ENCODE measurements around the gene SRBD1. TPM values are rescaled to one million over a fixed set of nuclear protein-coding genes. Genes with fewer than 3 reads are reported as not detected.

Gene SRBD1
- total and polyA plus RNA-seq, 10 donors: 4.6 to 57.8 (median 25.8) TPM

DNA sequence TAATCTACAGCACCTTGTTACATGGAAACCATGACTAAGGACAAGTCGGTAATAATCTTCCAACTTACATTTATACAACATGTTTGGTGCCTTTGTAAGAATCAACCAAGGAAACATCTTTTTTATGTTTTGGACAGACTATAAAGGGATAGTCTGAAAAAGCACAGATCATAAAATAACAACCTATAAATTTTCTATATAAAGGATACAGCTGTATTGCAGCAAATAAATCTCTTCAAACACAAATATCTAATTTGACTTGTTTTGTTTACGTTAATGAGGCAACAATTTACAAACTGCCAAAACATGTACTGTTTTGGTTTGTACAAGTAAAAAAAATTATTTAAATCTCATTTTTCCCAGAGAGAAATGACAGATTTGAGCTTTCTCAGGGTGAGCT lies 92.5 kb downstream of the SRBD1 start:
- TF ChIP-seq, protein P1, sequence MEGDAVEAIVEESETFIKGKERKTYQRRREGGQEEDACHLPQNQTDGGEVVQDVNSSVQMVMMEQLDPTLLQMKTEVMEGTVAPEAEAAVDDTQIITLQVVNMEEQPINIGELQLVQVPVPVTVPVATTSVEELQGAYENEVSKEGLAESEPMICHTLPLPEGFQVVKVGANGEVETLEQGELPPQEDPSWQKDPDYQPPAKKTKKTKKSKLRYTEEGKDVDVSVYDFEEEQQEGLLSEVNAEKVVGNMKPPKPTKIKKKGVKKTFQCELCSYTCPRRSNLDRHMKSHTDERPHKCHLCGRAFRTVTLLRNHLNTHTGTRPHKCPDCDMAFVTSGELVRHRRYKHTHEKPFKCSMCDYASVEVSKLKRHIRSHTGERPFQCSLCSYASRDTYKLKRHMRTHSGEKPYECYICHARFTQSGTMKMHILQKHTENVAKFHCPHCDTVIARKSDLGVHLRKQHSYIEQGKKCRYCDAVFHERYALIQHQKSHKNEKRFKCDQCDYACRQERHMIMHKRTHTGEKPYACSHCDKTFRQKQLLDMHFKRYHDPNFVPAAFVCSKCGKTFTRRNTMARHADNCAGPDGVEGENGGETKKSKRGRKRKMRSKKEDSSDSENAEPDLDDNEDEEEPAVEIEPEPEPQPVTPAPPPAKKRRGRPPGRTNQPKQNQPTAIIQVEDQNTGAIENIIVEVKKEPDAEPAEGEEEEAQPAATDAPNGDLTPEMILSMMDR (IDR thresholded peaks at IDR 0.05 in 8 of 11, conservative IDR thresholded peaks at IDR 0.05 in 3 of 11): no peak
- no peak for TF ChIP-seq POLR2A (IDR thresholded peaks at IDR 0.05)
- TF ChIP-seq POLR2AphosphoS5 (IDR thresholded peaks at IDR 0.05): no peak
- intact Hi-C loops (cut with DNase I; ENCODE audit: low total_unique reads): no loop called here
- H3K27ac ChIP-seq: no peak overlapping the region
- WGBS, 5 donors: 70 to 99% (median 95%) methylated on average over 2 of the region's 2 CpGs
- H3K4me3 ChIP-seq: no peak overlapping the region
- H3K36me3 ChIP-seq: peaks cover 0 to 8% (median 0%) of the 10 kb centered on the region in 6 donors
- no peaks in the 10 kb centered on the region for H3K9me3 ChIP-seq
- DNase-seq: no peak
- no peaks in the 10 kb centered on the region for H3K4me1 ChIP-seq
- H3K27me3 ChIP-seq (replicated peaks in 1 of 7): no peaks in the 10 kb centered on the region

DNA sequence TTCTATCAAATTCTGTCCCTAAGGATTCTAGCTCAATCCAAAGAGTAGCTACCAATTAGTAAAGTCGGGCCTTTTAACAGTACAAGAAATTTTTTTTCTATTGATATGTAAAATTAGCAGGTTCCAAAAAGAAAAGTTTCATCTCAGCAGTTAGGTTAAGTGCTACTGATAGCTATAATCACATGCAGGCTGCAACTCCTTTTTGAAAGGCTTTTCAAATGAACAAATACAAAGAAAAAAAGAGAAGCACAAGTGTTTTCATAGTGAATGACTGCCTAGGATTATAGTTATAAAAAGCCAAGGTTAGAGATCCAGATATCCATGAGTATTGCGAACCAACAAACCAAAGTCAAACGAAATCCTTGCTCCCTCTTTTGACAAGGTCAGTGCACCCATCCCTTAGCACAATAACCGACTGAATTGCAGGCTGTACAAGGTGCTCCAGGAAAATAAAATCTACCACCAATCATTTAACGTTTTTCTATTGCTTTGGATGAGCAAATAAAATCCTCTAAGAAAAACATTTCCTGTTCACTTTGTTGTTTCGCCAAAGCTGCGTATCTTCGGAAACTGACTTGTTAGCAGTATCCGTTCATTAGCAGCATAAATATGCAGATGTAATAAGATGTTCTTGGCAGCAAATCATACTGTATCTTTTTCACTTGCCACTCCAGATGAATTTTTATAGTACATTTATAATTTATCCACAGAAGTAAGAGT lies 100.2 kb downstream of the SRBD1 start:
- no peaks in the 10 kb centered on the region for H3K27me3 ChIP-seq (replicated peaks in 1 of 7)
- H3K4me1 ChIP-seq: no peaks in the 10 kb centered on the region
- intact Hi-C loops (cut with DNase I; ENCODE audit: low total_unique reads): no loop called here
- H3K4me3 ChIP-seq: no peak overlapping the region
- H3K27ac ChIP-seq: no peak overlapping the region
- no peak for DNase-seq
- 77 to 92% (median 84%) methylated on average over 9 of the region's 9 CpGs for WGBS, 5 donors
- TF ChIP-seq POLR2A (IDR thresholded peaks at IDR 0.05) (no peak), POLR2AphosphoS5 (IDR thresholded peaks at IDR 0.05) (no peak)
- TF ChIP-seq, protein P1 (IDR thresholded peaks at IDR 0.05 in 8 of 11, conservative IDR thresholded peaks at IDR 0.05 in 3 of 11): no peak
- H3K9me3 ChIP-seq: no peaks in the 10 kb centered on the region
- H3K36me3 ChIP-seq: peaks cover 0 to 20% (median 0%) of the 10 kb centered on the region in 6 donors

DNA sequence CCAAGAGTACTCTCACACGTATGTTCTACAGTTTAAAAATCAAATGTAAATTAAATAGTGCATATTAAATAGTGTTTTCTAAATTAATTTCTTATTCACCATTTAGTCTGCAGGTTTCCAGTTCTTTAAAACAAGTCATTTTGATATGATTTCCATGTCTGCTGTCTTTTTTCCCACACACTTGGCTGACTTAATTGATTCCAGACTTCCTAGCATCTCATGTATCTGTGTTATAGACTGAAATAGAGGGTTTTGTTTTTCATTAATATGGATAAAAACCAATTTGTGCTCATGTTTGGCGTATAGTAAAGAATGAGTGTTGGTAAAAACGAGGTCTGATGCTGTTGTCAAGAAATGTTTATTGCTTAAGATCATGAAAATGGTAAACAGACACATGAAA lies 104.3 kb downstream of the SRBD1 start:
- peaks cover 0 to 11% (median under 1%) of the 10 kb centered on the region in 8 donors for H3K9me3 ChIP-seq
- no peak overlapping the region for H3K4me3 ChIP-seq
- no peaks in the 10 kb centered on the region for H3K4me1 ChIP-seq
- WGBS, 5 donors: 94 to 99% (median 97%) methylated on average over 3 of the region's 3 CpGs
- no peak for TF ChIP-seq POLR2A (IDR thresholded peaks at IDR 0.05)
- TF ChIP-seq POLR2AphosphoS5 (IDR thresholded peaks at IDR 0.05): no peak
- TF ChIP-seq, protein P1 (IDR thresholded peaks at IDR 0.05 in 8 of 11, conservative IDR thresholded peaks at IDR 0.05 in 3 of 11): no peak
- H3K27ac ChIP-seq: no peak overlapping the region
- H3K27me3 ChIP-seq (replicated peaks in 1 of 7): no peaks in the 10 kb centered on the region
- intact Hi-C loops (cut with DNase I; ENCODE audit: low total_unique reads): no loop called here
- no peak for DNase-seq
- peaks cover 0 to 19% (median 0%) of the 10 kb centered on the region in 6 donors for H3K36me3 ChIP-seq

DNA sequence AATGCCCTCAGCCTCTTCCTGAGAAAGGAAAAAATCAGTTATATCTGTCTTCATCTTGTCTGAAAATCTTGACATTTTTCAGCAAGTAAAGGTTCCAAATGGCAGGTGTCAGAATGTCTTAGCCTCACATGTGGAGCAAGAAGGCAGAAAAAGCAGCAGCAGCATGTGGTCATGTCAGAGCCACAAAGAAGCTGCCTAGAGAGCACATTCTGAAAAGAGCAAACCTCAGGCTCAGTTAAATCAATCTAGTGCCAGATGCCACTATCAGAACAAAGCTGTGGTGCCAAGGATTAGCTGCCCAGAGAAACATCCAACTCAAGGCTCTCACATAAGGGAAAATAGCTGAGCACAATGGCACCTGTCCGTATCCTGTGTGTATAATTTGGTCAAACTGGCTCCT lies 105.9 kb downstream of the SRBD1 start:
- TF ChIP-seq POLR2AphosphoS5 (IDR thresholded peaks at IDR 0.05): no peak
- Histone ChIP-seq H3K27me3 (replicated peaks in 1 of 7) (no peaks in the 10 kb centered on the region), H3K4me3 (no peak overlapping the region), H3K9me3 (peaks cover 0 to 23% (median 9%) of the 10 kb centered on the region in 8 donors), H3K4me1 (no peaks in the 10 kb centered on the region), H3K27ac (no peak overlapping the region), H3K36me3 (peaks cover 0 to 19% (median 3%) of the 10 kb centered on the region in 6 donors)
- WGBS, 5 donors: 93 to 100% (median 100%) methylated on average over 1 of the region's 1 CpG
- no peak for DNase-seq
- intact Hi-C loops (cut with DNase I; ENCODE audit: low total_unique reads): no loop called here

Data from spleen (tissue), 11 donors.